ENCODE measurements around the gene GCFC2.

GRCh38 chr2:75621228-75621627, 89.5 kb downstream of the GCFC2 start:
- TF ChIP-seq POLR2A (IDR thresholded peaks at IDR 0.05) (no peak), CTCF (IDR thresholded peaks at IDR 0.05) (no peak), EP300 (IDR thresholded peaks at IDR 0.05) (no peak)

Measured in gastroesophageal sphincter (tissue), 3 donors.